GM23338 (cell line): Measurements from ENCODE around the gene FMN1. TPM values are rescaled to one million over a fixed set of nuclear protein-coding genes. Genes with fewer than 3 reads are reported as not detected.

ENCODE experiments used
- ATAC-seq: fragments of 200-7000 bp; cut with Tn5 transposase; 3 replicates; pipeline ENCODE4 v1.9.1; 2020
- DNase-seq: peaks from one replicate; pipeline ENCODE4 v3.0.0-alpha.2; 2015; ENCODE audit warnings: low spot score
- H2AFZ ChIP-seq: fragments of 200-600 bp; sonication (generic); 2 replicates; pipeline ENCODE4 v1.8.0; 2016; ENCODE audit warnings: antibody characterized with exemption, mild to moderate bottlenecking, moderate library complexity
- H3F3A ChIP-seq: fragments of 200-600 bp; sonication (generic); replicated peaks from 2 replicates; pipeline ENCODE4 v1.8.0; 2017; ENCODE audit warnings: antibody characterized with exemption, mixed run types, low read depth
- H3K27ac ChIP-seq: fragments of 200-600 bp; sonication (generic); 2 replicates; pipeline ENCODE4 v1.6.1; 2016; ENCODE audit warnings: low read depth
- H3K27me3 ChIP-seq: fragments of 200-600 bp; sonication (generic); 2 replicates; pipeline ENCODE4 v1.8.0; 2016; ENCODE audit warnings: mild to moderate bottlenecking, mixed run types, moderate library complexity; ENCODE audit not compliant: insufficient read depth
- H3K36me3 ChIP-seq: fragments of 200-600 bp; sonication (generic); 2 replicates; pipeline ENCODE4 v1.8.0; 2016; ENCODE audit warnings: mild to moderate bottlenecking; ENCODE audit not compliant: insufficient read depth
- H3K4me1 ChIP-seq: fragments of 200-600 bp; sonication (generic); 2 replicates; pipeline ENCODE4 v1.8.0; 2016; ENCODE audit warnings: mild to moderate bottlenecking, moderate library complexity; ENCODE audit not compliant: insufficient read depth
- H3K4me2 ChIP-seq: fragments of 200-600 bp; sonication (generic); 2 replicates; pipeline ENCODE4 v1.7.1; 2017; ENCODE audit warnings: mixed run types
- H3K4me3 ChIP-seq: fragments of 200-600 bp; sonication (generic); 2 replicates; pipeline ENCODE4 v1.6.1; 2016; ENCODE audit warnings: mixed run types
- H3K79me2 ChIP-seq: fragments of 200-600 bp; sonication (generic); replicated peaks from 2 replicates; pipeline ENCODE4 v1.8.0; 2017; ENCODE audit warnings: mild to moderate bottlenecking; ENCODE audit not compliant: insufficient read depth
- H3K9me2 ChIP-seq: fragments of 200-600 bp; sonication (generic); 2 replicates; pipeline ENCODE4 v1.8.0; 2017; ENCODE audit not compliant: insufficient read depth
- H4K20me1 ChIP-seq: fragments of 200-600 bp; sonication (generic); replicated peaks from 2 replicates; pipeline ENCODE4 v1.8.0; 2017; ENCODE audit warnings: mild to moderate bottlenecking; ENCODE audit not compliant: insufficient read depth
- H3K27ac Mint-ChIP-seq: 2 replicates; pipeline ENCODE4 v1.8.0; 2020; ENCODE audit warnings: inconsistent platforms, mild to moderate bottlenecking, moderate library complexity, mixed read lengths
- H3K27me3 Mint-ChIP-seq: 3 replicates; pipeline ENCODE4 v1.8.0; 2022; ENCODE audit warnings: low read depth, mild to moderate bottlenecking, moderate library complexity, mixed read lengths, inconsistent platforms; ENCODE audit not compliant: insufficient read depth, poor library complexity
- H3K36me3 Mint-ChIP-seq: 3 replicates; pipeline ENCODE4 v1.8.0; 2021; ENCODE audit warnings: low read depth, mild to moderate bottlenecking, inconsistent platforms, moderate library complexity, mixed read lengths
- H3K4me1 Mint-ChIP-seq: 3 replicates; pipeline ENCODE4 v1.8.0; 2020; ENCODE audit warnings: mild to moderate bottlenecking, inconsistent platforms, mixed read lengths
- H3K4me3 Mint-ChIP-seq: 3 replicates; pipeline ENCODE4 v1.8.0; 2021; ENCODE audit warnings: moderate library complexity, mild to moderate bottlenecking, inconsistent platforms, mixed read lengths
- H3K9me3 Mint-ChIP-seq: 3 replicates; pipeline ENCODE4 v1.8.0; 2020; ENCODE audit warnings: moderate library complexity, mild to moderate bottlenecking, inconsistent platforms, mixed read lengths
- CREB1 ChIP-seq: fragments of 250-450 bp; sonication (Bioruptor Pico); IDR thresholded peaks from 2 replicates; pipeline ENCODE4 v1.5.0; 2020; ENCODE audit warnings: low read depth, mild to moderate bottlenecking, moderate library complexity
- CTCF ChIP-seq, 2 experiments: fragments of 200-600 bp in 1 of 2; sonication (generic) in 1 of 2; conservative IDR thresholded peaks; 2 replicates each; pipeline versions ENCODE4 v1.5.1 to v1.6.1; 2016 to 2017; ENCODE audit warnings: antibody characterized with exemption in 2 of 2, low read depth in 2 of 2, mild to moderate bottlenecking in 2 of 2, moderate library complexity in 1 of 2
- ETS1 ChIP-seq: IDR thresholded peaks from 2 replicates; pipeline ENCODE4 v1.6.1; 2016; ENCODE audit warnings: antibody characterized with exemption
- EZH2 ChIP-seq: fragments of 200-600 bp; sonication (generic); IDR thresholded peaks from one replicate; pipeline ENCODE4 v1.8.0; 2017; ENCODE audit warnings: antibody characterized with exemption, mild to moderate bottlenecking, low read depth; ENCODE audit not compliant: unreplicated experiment
- EZH2phosphoT487 ChIP-seq: fragments of 200-600 bp; sonication (generic); IDR thresholded peaks from one replicate; pipeline ENCODE4 v1.8.1; 2018; ENCODE audit warnings: antibody characterized with exemption; ENCODE audit not compliant: unreplicated experiment
- JUNB ChIP-seq: IDR thresholded peaks from one replicate; pipeline ENCODE4 v1.6.1; 2016; ENCODE audit warnings: antibody characterized with exemption; ENCODE audit not compliant: unreplicated experiment
- NANOG ChIP-seq: IDR thresholded peaks from 2 replicates; pipeline ENCODE4 v1.6.1; 2016; ENCODE audit warnings: antibody characterized with exemption, borderline replicate concordance
- POLR2AphosphoS5 ChIP-seq: IDR thresholded peaks from 2 replicates; pipeline ENCODE4 v1.6.1; 2016; ENCODE audit warnings: antibody characterized with exemption, low read depth
- REST ChIP-seq: IDR thresholded peaks from one replicate; pipeline ENCODE4 v1.6.1; 2018; ENCODE audit warnings: antibody characterized with exemption; ENCODE audit not compliant: unreplicated experiment
- STAT1 ChIP-seq: IDR thresholded peaks from one replicate; pipeline ENCODE4 v1.6.1; 2016; ENCODE audit warnings: antibody characterized with exemption; ENCODE audit not compliant: unreplicated experiment
- ZNF114 ChIP-seq: fragments of 250-450 bp; sonication (Bioruptor Pico); IDR thresholded peaks from 2 replicates; pipeline ENCODE4 v1.5.0; 2020; ENCODE audit warnings: mild to moderate bottlenecking, moderate library complexity
- ZNF462 ChIP-seq: fragments of 250-450 bp; sonication (Bioruptor Pico); IDR thresholded peaks from 2 replicates; pipeline ENCODE4 v1.5.0; 2020; ENCODE audit warnings: mild to moderate bottlenecking, moderate library complexity
- polyA plus RNA-seq: library from polyadenylated mRNA; unstranded; fragments of >200 nt; fragmentation: Nextera tagmentation; extraction: Ambion mirVana; gene quantifications from 2 replicates; pipeline ENCODE4 v1.2.1, GENCODE V29; 2016
- total RNA-seq: library from RNA; depleted of rRNA; stranded (reverse); fragments of >200 nt; shearing (Covaris generic); gene quantifications from 2 replicates; pipeline ENCODE4 v1.2.3, GENCODE V29; 2014

FMN1 gene
- total and polyA plus RNA-seq, 2 experiments from 2014 or later: 1.2 to 1.6 TPM

- Histone ChIP-seq H3K36me3 (no peaks in the 10 kb centered on the region), H3K4me1 (peaks cover 21% of the 10 kb centered on the region), H4K20me1 (no peaks in the 10 kb centered on the region), H3F3A (no peaks in the 10 kb centered on the region), H3K27me3 (no peaks in the 10 kb centered on the region), H3K9me2 (no peaks in the 10 kb centered on the region), H3K4me3 (no peak overlapping the region), H2AFZ (no peak overlapping the region), H3K79me2 (no peaks in the 10 kb centered on the region), H3K4me2 (no peak overlapping the region), H3K27ac (no peak overlapping the region)
- DNase-seq: no peak
- Mint-ChIP-seq H3K27me3 (peaks cover 16% of the 10 kb centered on the region), H3K4me1 (peaks cover 40% of the 10 kb centered on the region), H3K9me3 (no peaks in the 10 kb centered on the region), H3K36me3 (no peaks in the 10 kb centered on the region), H3K4me3 (no peak overlapping the region), H3K27ac (no peak overlapping the region)
- no peak for TF ChIP-seq JUNB
- no peak for TF ChIP-seq ZNF114 (CRISPR knock-in tag)
- no peak for TF ChIP-seq NANOG
- TF ChIP-seq CREB1 (CRISPR knock-in tag): no peak
- TF ChIP-seq ETS1: no peak
- no peak for TF ChIP-seq POLR2AphosphoS5
- no peak for TF ChIP-seq STAT1
- no peak for TF ChIP-seq EZH2phosphoT487
- TF ChIP-seq REST: no peak
- no peak for TF ChIP-seq CTCF (conservative IDR thresholded peaks at IDR 0.05; ENCODE audit: low read depth in 2 of 2)
- no peak for TF ChIP-seq ZNF462 (CRISPR knock-in tag)
- TF ChIP-seq EZH2: no peak
- ATAC-seq: no peak
These were observed 3.1 kb upstream of the FMN1 start for GRCh38 chr15:33197636-33198035.
